ENCODE results near the gene VARS2.

DNA sequence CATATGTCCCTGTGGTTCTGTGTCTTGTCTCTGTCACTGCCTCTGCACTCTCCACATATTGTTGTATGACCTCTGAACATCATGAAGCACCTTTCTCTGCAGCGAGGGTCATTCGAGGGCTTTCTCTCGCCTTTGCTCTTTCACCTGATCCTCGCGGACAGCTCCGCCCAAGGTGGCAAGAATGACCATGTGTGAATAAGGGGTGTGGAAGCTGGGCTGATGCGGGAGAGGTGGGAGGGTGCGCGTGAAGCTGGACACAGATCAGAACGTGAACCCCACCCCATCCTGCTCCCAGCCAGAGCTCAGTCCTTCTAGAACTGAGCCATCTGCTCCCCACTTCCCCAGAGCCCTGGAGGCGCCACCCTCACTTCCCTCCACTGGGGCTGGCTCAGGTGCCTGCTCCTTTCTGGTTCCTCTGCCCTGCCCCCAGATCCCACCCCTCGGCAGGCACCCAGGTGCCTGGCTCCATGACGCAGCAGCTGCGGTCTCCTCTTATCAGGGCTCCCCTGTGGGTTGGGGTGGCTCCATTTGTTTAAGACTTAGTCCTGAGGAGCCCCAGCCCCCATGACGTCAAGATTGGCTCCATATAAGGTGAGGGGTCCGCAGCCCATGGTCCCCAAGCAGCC lies 26.4 kb downstream of the VARS2 start, which contains the start of gene MUCL3:
- TF ChIP-seq, protein P1, sequence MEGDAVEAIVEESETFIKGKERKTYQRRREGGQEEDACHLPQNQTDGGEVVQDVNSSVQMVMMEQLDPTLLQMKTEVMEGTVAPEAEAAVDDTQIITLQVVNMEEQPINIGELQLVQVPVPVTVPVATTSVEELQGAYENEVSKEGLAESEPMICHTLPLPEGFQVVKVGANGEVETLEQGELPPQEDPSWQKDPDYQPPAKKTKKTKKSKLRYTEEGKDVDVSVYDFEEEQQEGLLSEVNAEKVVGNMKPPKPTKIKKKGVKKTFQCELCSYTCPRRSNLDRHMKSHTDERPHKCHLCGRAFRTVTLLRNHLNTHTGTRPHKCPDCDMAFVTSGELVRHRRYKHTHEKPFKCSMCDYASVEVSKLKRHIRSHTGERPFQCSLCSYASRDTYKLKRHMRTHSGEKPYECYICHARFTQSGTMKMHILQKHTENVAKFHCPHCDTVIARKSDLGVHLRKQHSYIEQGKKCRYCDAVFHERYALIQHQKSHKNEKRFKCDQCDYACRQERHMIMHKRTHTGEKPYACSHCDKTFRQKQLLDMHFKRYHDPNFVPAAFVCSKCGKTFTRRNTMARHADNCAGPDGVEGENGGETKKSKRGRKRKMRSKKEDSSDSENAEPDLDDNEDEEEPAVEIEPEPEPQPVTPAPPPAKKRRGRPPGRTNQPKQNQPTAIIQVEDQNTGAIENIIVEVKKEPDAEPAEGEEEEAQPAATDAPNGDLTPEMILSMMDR (IDR thresholded peaks at IDR 0.05 in 8 of 11, conservative IDR thresholded peaks at IDR 0.05 in 3 of 11) = no peak
- TF ChIP-seq POLR2A (IDR thresholded peaks at IDR 0.05) (no peak), POLR2AphosphoS5 (IDR thresholded peaks at IDR 0.05) (no peak)
